DOHH2 (cell line): ENCODE data around the gene STT3B.

ENCODE experiments used
- H3F3A ChIP-seq: fragments of 200-600 bp; sonication (generic), shearing (Covaris generic); 2 replicates; pipeline ENCODE4 v1.6.0; 2016; ENCODE audit warnings: antibody characterized with exemption, mild to moderate bottlenecking; ENCODE audit not compliant: control insufficient read depth, insufficient read depth
- H3K27ac ChIP-seq: fragments of 200-600 bp; sonication (generic); 2 replicates; pipeline ENCODE4 v1.5.1; 2014; ENCODE audit warnings: low read depth, mild to moderate bottlenecking, low read length, moderate library complexity
- H3K27me3 ChIP-seq: fragments of 200-600 bp; sonication (generic); 2 replicates; pipeline ENCODE4 v1.6.1; 2014; ENCODE audit warnings: mild to moderate bottlenecking, low read length, mixed read lengths; ENCODE audit not compliant: control insufficient read depth
- H3K36me3 ChIP-seq: fragments of 200-600 bp; sonication (generic); 2 replicates; pipeline ENCODE4 v1.6.1; 2014; ENCODE audit warnings: mild to moderate bottlenecking, low read length, moderate library complexity, mixed read lengths; ENCODE audit not compliant: control insufficient read depth
- H3K4me1 ChIP-seq: fragments of 200-600 bp; sonication (generic); 2 replicates; pipeline ENCODE4 v1.6.1; 2014; ENCODE audit warnings: mild to moderate bottlenecking, low read length, mixed read lengths; ENCODE audit not compliant: control insufficient read depth
- H3K4me2 ChIP-seq: fragments of 200-600 bp; sonication (generic); 2 replicates; pipeline ENCODE4 v1.6.0; 2014; ENCODE audit warnings: mild to moderate bottlenecking, low read length, moderate library complexity
- H3K4me3 ChIP-seq: fragments of 200-600 bp; sonication (generic); 2 replicates; pipeline ENCODE4 v1.5.1; 2014; ENCODE audit warnings: mild to moderate bottlenecking, low read length, mixed read lengths
- H3K79me2 ChIP-seq: fragments of 200-600 bp; sonication (generic); 2 replicates; pipeline ENCODE4 v1.6.1; 2014; ENCODE audit warnings: mild to moderate bottlenecking, low read length, mixed read lengths; ENCODE audit not compliant: control insufficient read depth
- H3K9me2 ChIP-seq: fragments of 200-600 bp; sonication (generic); replicated peaks from 2 replicates; pipeline ENCODE4 v1.6.1; 2014; ENCODE audit warnings: mild to moderate bottlenecking, low read length, mixed read lengths; ENCODE audit not compliant: control insufficient read depth
- H3K9me3 ChIP-seq: fragments of 200-600 bp; sonication (generic); 2 replicates; pipeline ENCODE4 v1.6.1; 2014; ENCODE audit warnings: antibody characterized with exemption, low read length, mixed read lengths; ENCODE audit not compliant: control insufficient read depth, insufficient read depth
- H4K20me1 ChIP-seq: fragments of 200-600 bp; sonication (generic); 2 replicates; pipeline ENCODE4 v1.6.0; 2014; ENCODE audit warnings: low read depth, mild to moderate bottlenecking, antibody characterized with exemption, low read length, moderate library complexity; ENCODE audit not compliant: control insufficient read depth, insufficient read depth
- CTCF ChIP-seq: fragments of 200-600 bp; sonication (generic); IDR thresholded peaks from one replicate; pipeline ENCODE4 v1.5.1; 2014; ENCODE audit warnings: antibody characterized with exemption, mild to moderate bottlenecking, low read depth, low read length; ENCODE audit not compliant: poor library complexity, severe bottlenecking
- EZH2phosphoT487 ChIP-seq: fragments of 200-600 bp; sonication (generic); IDR thresholded peaks from 2 replicates; pipeline ENCODE4 v1.6.1; 2017; ENCODE audit warnings: borderline replicate concordance, mild to moderate bottlenecking, antibody characterized with exemption, low read length, moderate library complexity, mixed read lengths

The STT3B gene

GRCh38 chr3:31620656-31621055 is 87.9 kb downstream of the STT3B start:
- H3K4me1 ChIP-seq = peaks cover 18% of the 10 kb centered on the region
- H4K20me1 ChIP-seq = no peaks in the 10 kb centered on the region

GRCh38 chr3:31621314-31621713 is 88.6 kb downstream of the STT3B start:
- no peaks in the 10 kb centered on the region for H3K27me3 ChIP-seq
- H4K20me1 ChIP-seq = no peaks in the 10 kb centered on the region
- no peaks in the 10 kb centered on the region for H3K9me3 ChIP-seq
- H3K9me2 ChIP-seq = no peaks in the 10 kb centered on the region
- H3K4me2 ChIP-seq = no peak overlapping the region
- no peak overlapping the region for H3K27ac ChIP-seq
- TF ChIP-seq EZH2phosphoT487 (no peak), CTCF (no peak)
- H3F3A ChIP-seq = no peaks in the 10 kb centered on the region
- peaks cover 85% of the 10 kb centered on the region for H3K36me3 ChIP-seq
- H3K4me3 ChIP-seq = no peak overlapping the region
- H3K79me2 ChIP-seq = no peaks in the 10 kb centered on the region
- peaks cover 18% of the 10 kb centered on the region for H3K4me1 ChIP-seq

More at GRCh38 chr3:31620656-31621055, 87.9 kb downstream of the STT3B start:
- no peaks in the 10 kb centered on the region for H3K9me3 ChIP-seq
- H3F3A ChIP-seq = no peaks in the 10 kb centered on the region
- H3K27ac ChIP-seq = no peak overlapping the region
- no peaks in the 10 kb centered on the region for H3K9me2 ChIP-seq
- H3K79me2 ChIP-seq = no peaks in the 10 kb centered on the region
- no peaks in the 10 kb centered on the region for H3K27me3 ChIP-seq
- H3K4me3 ChIP-seq = no peak overlapping the region
- TF ChIP-seq EZH2phosphoT487 = no peak
- no peak for TF ChIP-seq CTCF
- peaks cover 82% of the 10 kb centered on the region for H3K36me3 ChIP-seq
- no peak overlapping the region for H3K4me2 ChIP-seq

- Histone ChIP-seq H3K4me3 (no peak overlapping the region), H3K9me2 (no peaks in the 10 kb centered on the region), H4K20me1 (no peaks in the 10 kb centered on the region), H3K4me2 (no peak overlapping the region), H3K36me3 (peaks cover 85% of the 10 kb centered on the region), H3K27me3 (no peaks in the 10 kb centered on the region), H3K4me1 (peaks cover 18% of the 10 kb centered on the region), H3K27ac (no peak overlapping the region), H3K79me2 (no peaks in the 10 kb centered on the region), H3F3A (no peaks in the 10 kb centered on the region), H3K9me3 (no peaks in the 10 kb centered on the region)
- TF ChIP-seq EZH2phosphoT487 (no peak), CTCF (no peak)
These were observed 90.0 kb downstream of the STT3B start for GRCh38 chr3:31622636-31623288.
